Activated naive CD4-positive, alpha-beta T cell treated with anti-CD3 and anti-CD28 coated beads, Interleukin-2, amount 10 ng/mL, durations not matched to agents 7 days and 5 days (primary cell): ENCODE measurements around the gene C1orf74.

Experiments
- CTCF ChIA-PET: fragments of 350-600 bp; sonication (Branson Sonifier 250); formaldehyde crosslinking; loops from one replicate; lab custom pipeline; 2021; ENCODE audit warnings: antibody characterized with exemption; lab: Charles Lee
- DNase-seq: peaks from one replicate; pipeline ENCODE4 v3.0.0-alpha.2; 2020
- H3K27ac Mint-ChIP-seq: one replicate; pipeline ENCODE4 v1.8.0; 2021; ENCODE audit warnings: mild to moderate bottlenecking, moderate library complexity, mixed read lengths
- H3K27me3 Mint-ChIP-seq: one replicate; pipeline ENCODE4 v1.8.0; 2021; ENCODE audit warnings: mild to moderate bottlenecking, mixed read lengths
- H3K36me3 Mint-ChIP-seq: one replicate; pipeline ENCODE4 v1.8.0; 2021; ENCODE audit warnings: mixed read lengths
- H3K4me1 Mint-ChIP-seq: one replicate; pipeline ENCODE4 v1.8.0; 2021; ENCODE audit warnings: mixed read lengths
- H3K4me3 Mint-ChIP-seq: one replicate; pipeline ENCODE4 v1.8.0; 2021; ENCODE audit warnings: mild to moderate bottlenecking, moderate library complexity, mixed read lengths
- H3K9me3 Mint-ChIP-seq: one replicate; pipeline ENCODE4 v1.8.0; 2021; ENCODE audit warnings: mixed read lengths

Gene C1orf74

GRCh38 chr1:209772126-209772525 lies 12.2 kb downstream of the C1orf74 start:
- Mint-ChIP-seq H3K27ac (no peak overlapping the region), H3K4me3 (no peak overlapping the region), H3K27me3 (no peaks in the 10 kb centered on the region), H3K9me3 (no peaks in the 10 kb centered on the region), H3K4me1 (peaks cover 19% of the 10 kb centered on the region), H3K36me3 (peaks cover 33% of the 10 kb centered on the region)
- CTCF ChIA-PET: interaction anchor here (1.0 to 1.7 kb wide), 4 partner anchors 15 to 51 kb away, joined by 3 to 5 read pairs (median 4); no protein-coding TSS in a partner anchor
- DNase-seq: no peak

- Mint-ChIP-seq H3K4me3 (no peak overlapping the region), H3K4me1 (peaks cover 23% of the 10 kb centered on the region), H3K27me3 (no peaks in the 10 kb centered on the region), H3K9me3 (no peaks in the 10 kb centered on the region), H3K36me3 (peaks cover 35% of the 10 kb centered on the region), H3K27ac (no peak overlapping the region)
- DNase-seq: no peak
- CTCF ChIA-PET: interaction anchor here (1.1 to 6.0 kb wide), 3 partner anchors 15 to 78 kb away, joined by 6 to 96 read pairs (median 60); partner anchors contain the start of gene TRAF3IP3
Observed at GRCh38 chr1:209770636-209771415, 13.5 kb downstream of the C1orf74 start.

DNA sequence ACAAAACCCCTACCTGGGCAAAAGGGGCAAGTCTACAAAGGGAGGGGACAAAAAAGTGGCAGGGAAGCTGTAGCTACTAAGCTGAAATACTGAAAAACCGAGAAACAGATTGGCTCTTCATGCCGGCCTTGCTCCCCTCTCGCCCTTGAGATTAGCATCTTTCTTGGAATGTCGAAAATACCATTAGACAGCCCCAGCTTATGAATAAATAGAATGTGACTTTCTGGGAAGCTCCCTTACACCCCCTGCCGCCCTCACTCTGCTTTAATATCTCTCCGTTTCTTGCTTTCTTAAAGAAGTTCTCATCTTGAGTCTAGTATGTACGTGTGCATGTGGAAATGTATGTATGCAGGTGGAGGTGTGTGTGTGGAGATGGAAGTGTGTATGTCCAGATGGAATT lies 14.4 kb downstream of the C1orf74 start:
- CTCF ChIA-PET: interaction anchor here (0.8 to 6.0 kb wide), 8 partner anchors 9 to 203 kb away, joined by 3 to 96 read pairs (median 8); partner anchors contain the start of gene TRAF3IP3
- Mint-ChIP-seq H3K9me3 (no peaks in the 10 kb centered on the region), H3K36me3 (peaks cover 34% of the 10 kb centered on the region), H3K4me3 (no peak overlapping the region), H3K27ac (no peak overlapping the region), H3K27me3 (no peaks in the 10 kb centered on the region), H3K4me1 (peaks cover 29% of the 10 kb centered on the region)
- DNase-seq: no peak

DNA sequence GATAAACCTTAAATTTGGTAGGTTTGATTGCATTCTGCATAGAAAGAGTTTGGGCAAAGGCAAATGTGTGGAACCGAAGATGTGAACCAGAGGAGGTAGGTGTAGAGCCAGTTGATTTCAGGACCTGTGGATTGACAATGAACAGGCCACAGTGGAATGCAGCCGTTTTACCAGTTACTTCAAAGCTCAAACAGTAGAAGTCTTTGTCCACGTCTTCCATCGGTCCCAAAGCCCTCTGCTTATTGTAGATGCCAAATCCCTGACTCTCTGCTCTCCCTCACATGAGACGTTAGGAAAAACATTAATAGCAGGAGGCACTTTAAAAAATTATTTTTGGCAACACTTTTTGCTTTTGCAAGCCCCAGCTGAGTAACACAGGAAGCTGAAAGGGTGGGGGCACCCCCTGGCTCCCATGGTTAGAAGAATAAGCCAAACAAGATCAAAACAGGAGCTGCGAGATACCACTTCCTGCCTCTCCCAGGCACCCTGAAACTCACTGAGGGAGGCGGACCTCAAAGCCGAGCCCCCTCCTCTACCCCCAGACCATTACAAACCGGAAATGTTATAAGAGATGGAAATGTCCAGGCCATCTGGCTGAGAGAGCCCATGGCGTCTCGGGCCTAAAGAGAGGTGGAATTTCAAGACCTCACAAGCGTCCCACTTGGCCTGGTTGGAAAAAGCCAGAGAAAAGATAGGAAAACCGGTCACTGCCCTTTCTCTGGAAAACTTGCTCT lies 15.0 kb downstream of the C1orf74 start:
- peaks cover 31% of the 10 kb centered on the region for H3K36me3 Mint-ChIP-seq
- no peaks in the 10 kb centered on the region for H3K27me3 Mint-ChIP-seq
- H3K27ac Mint-ChIP-seq: no peak overlapping the region
- DNase-seq: peak; percentile 88
- peaks cover 32% of the 10 kb centered on the region for H3K4me1 Mint-ChIP-seq
- CTCF ChIA-PET: interaction anchor here (0.8 to 6.0 kb wide), 11 partner anchors 10 to 203 kb away, joined by 3 to 96 read pairs (median 6); partner anchors contain the start of genes HSD11B1 and TRAF3IP3
- H3K9me3 Mint-ChIP-seq: no peaks in the 10 kb centered on the region
- H3K4me3 Mint-ChIP-seq: no peak overlapping the region

GRCh38 chr1:209768354-209768774 lies 16.0 kb downstream of the C1orf74 start:
- DNase-seq: peak; percentile 95
- Mint-ChIP-seq H3K36me3 (peaks cover 35% of the 10 kb centered on the region), H3K27me3 (no peaks in the 10 kb centered on the region), H3K27ac (no peak overlapping the region), H3K9me3 (no peaks in the 10 kb centered on the region), H3K4me3 (no peak overlapping the region), H3K4me1 (peaks cover 41% of the 10 kb centered on the region)
- CTCF ChIA-PET: interaction anchor here (0.7 to 6.0 kb wide), 12 partner anchors 9 to 202 kb away, joined by 3 to 96 read pairs (median 4); partner anchors contain the start of genes HSD11B1 and TRAF3IP3

DNA sequence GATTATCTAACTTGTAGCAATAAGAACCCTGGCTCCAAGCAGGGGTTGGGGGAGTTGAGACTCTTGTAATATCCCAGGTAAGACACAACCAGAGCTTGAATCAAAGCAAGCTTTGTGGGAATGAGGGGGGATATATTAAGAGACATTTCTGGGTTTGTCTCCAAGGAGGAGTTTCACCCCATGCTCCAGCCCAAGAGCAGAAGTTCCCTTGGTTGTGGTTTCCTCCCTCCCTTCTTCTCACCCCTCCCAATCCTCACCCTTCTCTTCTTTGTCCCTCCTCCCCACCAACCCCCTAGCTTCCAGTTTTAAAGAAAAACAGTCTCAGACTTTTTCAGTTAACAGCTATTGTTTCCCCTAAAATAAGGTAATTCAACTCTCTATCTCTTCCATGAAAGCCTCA lies 16.7 kb downstream of the C1orf74 start:
- H3K4me1 Mint-ChIP-seq: peaks cover 48% of the 10 kb centered on the region
- no peak overlapping the region for H3K27ac Mint-ChIP-seq
- no peak for DNase-seq
- H3K9me3 Mint-ChIP-seq: no peaks in the 10 kb centered on the region
- no peak overlapping the region for H3K4me3 Mint-ChIP-seq
- no peaks in the 10 kb centered on the region for H3K27me3 Mint-ChIP-seq
- CTCF ChIA-PET: interaction anchor here (0.7 to 6.0 kb wide), 9 partner anchors 8 to 201 kb away, joined by 3 to 96 read pairs (median 7); partner anchors contain the start of gene TRAF3IP3
- peaks cover 41% of the 10 kb centered on the region for H3K36me3 Mint-ChIP-seq

GRCh38 chr1:209767096-209767495 lies 17.3 kb downstream of the C1orf74 start:
- CTCF ChIA-PET: interaction anchor here (1.1 to 6.0 kb wide), 4 partner anchors 11 to 164 kb away, joined by 3 to 96 read pairs (median 32); partner anchors contain the start of gene TRAF3IP3
- Mint-ChIP-seq H3K27ac (no peak overlapping the region), H3K4me3 (no peak overlapping the region), H3K9me3 (no peaks in the 10 kb centered on the region), H3K4me1 (peaks cover 54% of the 10 kb centered on the region), H3K36me3 (peaks cover 47% of the 10 kb centered on the region), H3K27me3 (no peaks in the 10 kb centered on the region)
- no peak for DNase-seq

GRCh38 chr1:209766051-209766450 lies 18.3 kb downstream of the C1orf74 start:
- no peaks in the 10 kb centered on the region for H3K27me3 Mint-ChIP-seq
- CTCF ChIA-PET: interaction anchor here (1.3 to 6.0 kb wide), 3 partner anchors 10 to 72 kb away, joined by 3 to 96 read pairs (median 60); partner anchors contain the start of gene TRAF3IP3
- H3K4me1 Mint-ChIP-seq: peaks cover 65% of the 10 kb centered on the region
- DNase-seq: no peak
- peaks cover 57% of the 10 kb centered on the region for H3K36me3 Mint-ChIP-seq
- no peaks in the 10 kb centered on the region for H3K9me3 Mint-ChIP-seq
- no peak overlapping the region for H3K27ac Mint-ChIP-seq
- no peak overlapping the region for H3K4me3 Mint-ChIP-seq

GRCh38 chr1:209761011-209761635 lies 23.2 kb downstream of the C1orf74 start:
- H3K36me3 Mint-ChIP-seq: peaks cover 92% of the 10 kb centered on the region
- no peaks in the 10 kb centered on the region for H3K9me3 Mint-ChIP-seq
- no peaks in the 10 kb centered on the region for H3K27me3 Mint-ChIP-seq
- CTCF ChIA-PET: interaction anchor here (1.0 to 3.3 kb wide), 2 partner anchors 8 to 13 kb away, joined by 4 to 21 read pairs; no protein-coding TSS in a partner anchor
- H3K27ac Mint-ChIP-seq: peak overlapping the region; percentile 50
- DNase-seq: no peak
- no peak overlapping the region for H3K4me3 Mint-ChIP-seq
- peaks cover 77% of the 10 kb centered on the region for H3K4me1 Mint-ChIP-seq

- H3K27me3 Mint-ChIP-seq: no peaks in the 10 kb centered on the region
- peaks cover 76% of the 10 kb centered on the region for H3K4me1 Mint-ChIP-seq
- H3K4me3 Mint-ChIP-seq: peak overlapping the region; percentile 22
- peak overlapping the region; percentile 4 for H3K27ac Mint-ChIP-seq
- peaks cover 88% of the 10 kb centered on the region for H3K36me3 Mint-ChIP-seq
- no peak for DNase-seq
- H3K9me3 Mint-ChIP-seq: no peaks in the 10 kb centered on the region
- CTCF ChIA-PET: interaction anchor here (1.1 to 3.3 kb wide), 3 partner anchors 9 to 190 kb away, joined by 3 to 21 read pairs (median 4); no protein-coding TSS in a partner anchor
Observed at GRCh38 chr1:209759829-209760359, 24.5 kb downstream of the C1orf74 start.

- H3K27me3 Mint-ChIP-seq: no peaks in the 10 kb centered on the region
- H3K36me3 Mint-ChIP-seq: peaks cover 77% of the 10 kb centered on the region
- H3K4me1 Mint-ChIP-seq: peaks cover 77% of the 10 kb centered on the region
- H3K9me3 Mint-ChIP-seq: no peaks in the 10 kb centered on the region
- H3K4me3 Mint-ChIP-seq: peak overlapping the region; percentile 99
- peak overlapping the region; percentile 67 for H3K27ac Mint-ChIP-seq
- CTCF ChIA-PET: interaction anchor here (1.4 to 3.3 kb wide), 2 partner anchors 10 kb away, joined by 9 to 21 read pairs; no protein-coding TSS in a partner anchor
- no peak for DNase-seq
Observed at GRCh38 chr1:209758400-209758799, 26.0 kb downstream of the C1orf74 start.

GRCh38 chr1:209756615-209757445 lies 27.5 kb downstream of the C1orf74 start:
- H3K4me3 Mint-ChIP-seq: peak overlapping the region; percentile 99
- CTCF ChIA-PET: interaction anchor here (0.6 to 3.8 kb wide), 5 partner anchors 9 to 128 kb away, joined by 3 to 60 read pairs (median 5); no protein-coding TSS in a partner anchor
- peak; percentile 62 for DNase-seq
- no peaks in the 10 kb centered on the region for H3K9me3 Mint-ChIP-seq
- H3K4me1 Mint-ChIP-seq: peaks cover 77% of the 10 kb centered on the region
- H3K27ac Mint-ChIP-seq: peak overlapping the region; percentile 99
- H3K27me3 Mint-ChIP-seq: no peaks in the 10 kb centered on the region
- peaks cover 62% of the 10 kb centered on the region for H3K36me3 Mint-ChIP-seq
